ENCODE data around the gene ZC3HAV1. TPM values are rescaled to one million over a fixed set of nuclear protein-coding genes. Genes with fewer than 3 reads are reported as not detected.

Gene ZC3HAV1
- total RNA-seq, 4 donors from 2014 or later: 43.4 to 59.7 (median 50.2) TPM

DNA sequence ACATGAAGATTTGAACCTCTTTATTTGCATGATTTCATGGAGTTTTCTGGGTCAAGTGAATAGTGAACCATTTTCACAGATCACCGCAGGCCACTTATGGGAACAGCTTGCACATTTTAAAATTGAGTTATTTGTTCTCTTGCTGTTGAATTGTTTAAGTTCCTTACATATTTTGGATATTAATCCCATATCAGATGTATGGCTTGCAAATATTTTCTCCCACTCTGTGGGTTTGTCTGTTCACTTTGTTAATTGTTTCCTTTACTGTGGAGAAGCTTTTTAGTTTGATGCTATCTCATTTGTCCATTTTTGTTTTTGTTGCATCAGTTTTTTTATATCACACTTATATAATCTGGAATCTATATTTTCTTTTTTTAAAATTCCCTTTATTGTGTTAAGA is 59.6 kb downstream of the ZC3HAV1 start:
- Histone ChIP-seq H3K27me3 (no peaks in the 10 kb centered on the region), H3K4me1 (no peaks in the 10 kb centered on the region), H3K36me3 (peaks cover 47 to 52% of the 10 kb centered on the region in 2 donors), H3K4me3 (replicated peaks in 1 of 3) (no peak overlapping the region), H3K27ac (no peak overlapping the region), H3K9me3 (no peaks in the 10 kb centered on the region)
- intact Hi-C loops (cut with DNase I): no loop called here
- DNase-seq: no peak
- TF ChIP-seq CTCF (IDR thresholded peaks at IDR 0.05) (no peak), POLR2A (IDR thresholded peaks at IDR 0.05) (no peak)
- WGBS, 2 donors: 96 to 100% methylated on average over 1 of the region's 1 CpG

- H3K4me3 ChIP-seq (replicated peaks in 1 of 3): no peak overlapping the region
- TF ChIP-seq POLR2A (IDR thresholded peaks at IDR 0.05) (no peak), CTCF (IDR thresholded peaks at IDR 0.05) (no peak)
- DNase-seq: no peak
- intact Hi-C loops (cut with DNase I): no loop called here
- no peaks in the 10 kb centered on the region for H3K27me3 ChIP-seq
- no peaks in the 10 kb centered on the region for H3K9me3 ChIP-seq
- WGBS, 2 donors: 73 to 88% methylated on average over 7 of the region's 7 CpGs
- H3K36me3 ChIP-seq: peaks cover 39 to 44% of the 10 kb centered on the region in 2 donors
- H3K27ac ChIP-seq: no peak overlapping the region
- H3K4me1 ChIP-seq: no peaks in the 10 kb centered on the region
These were observed 60.4 kb downstream of the ZC3HAV1 start for GRCh38 chr7:139049111-139049510.

- no peak overlapping the region for H3K4me3 ChIP-seq (replicated peaks in 1 of 3)
- no peaks in the 10 kb centered on the region for H3K9me3 ChIP-seq
- no peak overlapping the region for H3K27ac ChIP-seq
- intact Hi-C loops (cut with DNase I): no loop called here
- TF ChIP-seq POLR2A (IDR thresholded peaks at IDR 0.05): no peak
- TF ChIP-seq CTCF (IDR thresholded peaks at IDR 0.05): no peak
- H3K36me3 ChIP-seq: peaks cover 32 to 37% of the 10 kb centered on the region in 2 donors
- H3K27me3 ChIP-seq: no peaks in the 10 kb centered on the region
- 86 to 87% methylated on average over 3 of the region's 3 CpGs for WGBS, 2 donors
- DNase-seq: no peak
- no peaks in the 10 kb centered on the region for H3K4me1 ChIP-seq
These were observed 61.5 kb downstream of the ZC3HAV1 start for GRCh38 chr7:139047970-139048369.

DNA sequence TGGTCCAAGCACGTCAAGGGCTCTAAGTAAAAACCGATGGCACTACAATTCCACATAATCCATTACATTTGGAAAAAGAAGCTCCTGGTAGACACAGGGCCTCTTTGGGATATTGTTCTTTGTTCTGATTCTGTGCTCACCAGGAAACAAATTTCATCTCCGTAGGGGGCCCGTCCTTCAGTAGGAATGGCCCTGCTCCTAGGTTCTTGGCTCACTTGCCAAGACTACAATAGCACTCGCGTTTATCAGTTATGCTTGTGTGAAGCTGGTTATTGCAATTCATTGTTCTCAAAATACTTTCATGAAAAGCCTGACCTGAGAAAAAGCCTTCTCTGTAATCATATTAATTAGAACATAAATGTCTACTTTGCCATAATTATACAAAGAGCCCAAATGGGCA is 63.4 kb downstream of the ZC3HAV1 start:
- Histone ChIP-seq H3K27me3 (no peaks in the 10 kb centered on the region), H3K27ac (no peak overlapping the region), H3K36me3 (peaks cover 25 to 26% of the 10 kb centered on the region in 2 donors), H3K4me3 (replicated peaks in 1 of 3) (no peak overlapping the region), H3K4me1 (no peaks in the 10 kb centered on the region), H3K9me3 (no peaks in the 10 kb centered on the region)
- 89% methylated on average over 6 of the region's 6 CpGs for WGBS, 2 donors
- TF ChIP-seq POLR2A (IDR thresholded peaks at IDR 0.05) (no peak), CTCF (IDR thresholded peaks at IDR 0.05) (no peak)
- intact Hi-C loops (cut with DNase I): no loop called here
- no peak for DNase-seq

DNA sequence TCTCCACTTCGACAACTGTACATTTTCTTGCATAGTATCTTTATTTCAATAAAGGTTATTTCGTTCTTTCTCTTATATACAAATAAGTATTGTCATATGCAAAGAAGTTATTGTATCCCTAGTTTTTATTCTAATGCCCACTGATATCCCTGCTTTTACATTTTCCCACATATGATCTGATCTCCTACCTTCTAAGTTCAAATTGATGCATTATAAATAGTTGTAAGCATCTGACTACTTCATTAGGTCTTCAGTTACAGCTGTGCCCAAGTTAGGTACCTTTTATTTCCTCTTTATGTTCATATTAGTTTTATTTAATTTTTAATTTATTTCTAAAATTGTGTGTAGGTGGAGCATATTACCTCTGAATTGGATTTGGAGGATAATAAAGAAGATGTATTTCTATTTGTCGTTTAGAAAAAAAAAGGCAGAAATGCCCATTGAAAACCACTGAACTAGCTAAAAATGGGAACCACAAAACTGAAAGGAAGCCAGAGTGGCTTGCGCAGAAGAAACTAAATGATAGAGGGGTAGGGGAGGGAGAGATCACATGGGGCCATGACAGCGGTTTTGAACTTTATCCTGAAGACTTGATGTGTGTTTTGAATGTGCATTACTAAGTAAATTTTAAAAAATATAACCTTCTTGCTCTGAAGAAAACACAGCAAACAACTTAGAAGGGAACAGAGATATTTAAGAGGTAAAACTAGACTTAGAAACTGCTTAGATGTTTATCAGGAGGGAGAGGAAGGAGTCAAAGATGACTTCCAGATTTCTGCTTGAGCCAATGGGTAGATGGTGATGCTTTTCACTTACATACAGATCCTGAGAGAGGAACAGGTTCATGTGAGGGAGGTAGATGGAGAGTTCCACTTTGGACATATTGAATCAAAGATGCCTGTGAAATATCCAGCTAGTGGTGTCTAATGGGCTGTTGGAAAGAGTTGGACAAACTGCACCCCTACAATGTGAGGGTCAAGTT is 64.4 kb downstream of the ZC3HAV1 start:
- DNase-seq: no peak
- Histone ChIP-seq H3K27me3 (no peaks in the 10 kb centered on the region), H3K36me3 (peaks cover 18 to 19% of the 10 kb centered on the region in 2 donors), H3K9me3 (no peaks in the 10 kb centered on the region), H3K4me1 (no peaks in the 10 kb centered on the region), H3K27ac (no peak overlapping the region), H3K4me3 (replicated peaks in 1 of 3) (no peak overlapping the region)
- intact Hi-C loops (cut with DNase I): no loop called here
- no peak for TF ChIP-seq POLR2A (IDR thresholded peaks at IDR 0.05)
- no peak for TF ChIP-seq CTCF (IDR thresholded peaks at IDR 0.05)
- 88 to 91% methylated on average over 5 of the region's 5 CpGs for WGBS, 2 donors

All from thyroid gland (tissue), 4 donors.